MG63 (cell line): Measurements from ENCODE around the gene CAVIN3. TPM values are rescaled to one million over a fixed set of nuclear protein-coding genes. Genes with fewer than 3 reads are reported as not detected.

Source experiments
- DNase-seq: peaks from one replicate; pipeline ENCODE4 v3.0.0-alpha.2; 2020
- H3K27me3 ChIP-seq: fragments of 250-450 bp; sonication (Bioruptor Pico); 2 replicates; pipeline ENCODE4 v1.5.1; 2020; ENCODE audit warnings: mild to moderate bottlenecking, moderate library complexity
- H3K36me3 ChIP-seq: fragments of 250-450 bp; sonication (Bioruptor Pico); 2 replicates; pipeline ENCODE4 v1.5.1; 2020; ENCODE audit warnings: mild to moderate bottlenecking, moderate library complexity
- H3K4me3 ChIP-seq: fragments of 250-450 bp; sonication (Bioruptor Pico); 2 replicates; pipeline ENCODE4 v1.5.1; 2020; ENCODE audit warnings: mild to moderate bottlenecking, moderate library complexity
- H3K9me3 ChIP-seq: fragments of 250-450 bp; sonication (Bioruptor Pico); 2 replicates; pipeline ENCODE4 v1.5.1; 2020; ENCODE audit warnings: mild to moderate bottlenecking, moderate library complexity
- total RNA-seq: library from RNA; depleted of rRNA; stranded (reverse); fragments of >200 nt; shearing (Covaris generic); gene quantifications from 2 replicates; pipeline ENCODE4 v1.2.3, GENCODE V29; 2014; ENCODE audit warnings: low replicate concordance; rRNA removed

CAVIN3 gene
- total RNA-seq: 159 and 168 TPM in 2 replicates

GRCh38 chr11:6320411-6321155 lies at the start of gene CAVIN3:
CAVIN3 (minus strand) TSS chr11:6320501; CDS start chr11:6320476, 25 bp downstream.
- H3K9me3 ChIP-seq: no peaks in the 10 kb centered on the region
- no peaks in the 10 kb centered on the region for H3K27me3 ChIP-seq
- peak; percentile 97 for DNase-seq

GRCh38 chr11:6365659-6366058 lies 45.4 kb upstream of the CAVIN3 start:
- Histone ChIP-seq H3K27me3 (no peaks in the 10 kb centered on the region), H3K4me3 (no peak overlapping the region), H3K36me3 (no peaks in the 10 kb centered on the region), H3K9me3 (no peaks in the 10 kb centered on the region)
- no peak for DNase-seq

More at GRCh38 chr11:6320411-6321155, at the start of gene CAVIN3:
- Histone ChIP-seq H3K4me3 (peak within 1 kb of the TSS; percentile 78), H3K36me3 (peaks cover 4% of the 10 kb centered on the region)

GRCh38 chr11:6362873-6363678 lies 42.8 kb upstream of the CAVIN3 start:
- H3K4me3 ChIP-seq: no peak overlapping the region
- peak; percentile 65 for DNase-seq
- no peaks in the 10 kb centered on the region for H3K9me3 ChIP-seq
- H3K27me3 ChIP-seq: no peaks in the 10 kb centered on the region
- H3K36me3 ChIP-seq: no peaks in the 10 kb centered on the region

- H3K9me3 ChIP-seq: no peaks in the 10 kb centered on the region
- no peaks in the 10 kb centered on the region for H3K27me3 ChIP-seq
- H3K36me3 ChIP-seq: no peaks in the 10 kb centered on the region
- H3K4me3 ChIP-seq: no peak overlapping the region
- DNase-seq: no peak
Observed at GRCh38 chr11:6362185-6362872, 42.0 kb upstream of the CAVIN3 start.

GRCh38 chr11:6360183-6360582 lies 39.9 kb upstream of the CAVIN3 start:
- Histone ChIP-seq H3K36me3 (no peaks in the 10 kb centered on the region; the same call in 1 of the 2 replicates), H3K27me3 (no peaks in the 10 kb centered on the region), H3K4me3 (no peak overlapping the region), H3K9me3 (no peaks in the 10 kb centered on the region)
- no peak for DNase-seq

- no peaks in the 10 kb centered on the region; the same call in 1 of the 2 replicates for H3K36me3 ChIP-seq
- H3K4me3 ChIP-seq: no peak overlapping the region
- peak; percentile 92 for DNase-seq
- no peaks in the 10 kb centered on the region for H3K9me3 ChIP-seq
- H3K27me3 ChIP-seq: no peaks in the 10 kb centered on the region
Observed at GRCh38 chr11:6357222-6357621, 36.9 kb upstream of the CAVIN3 start.

- no peak for DNase-seq
- no peak overlapping the region for H3K4me3 ChIP-seq
- H3K36me3 ChIP-seq: no peaks in the 10 kb centered on the region; the same call in 1 of the 2 replicates
Observed at GRCh38 chr11:6356503-6357055, 36.3 kb upstream of the CAVIN3 start.

GRCh38 chr11:6354651-6355485 lies 34.6 kb upstream of the CAVIN3 start:
- Histone ChIP-seq H3K36me3 (no peaks in the 10 kb centered on the region; the same call in 1 of the 2 replicates), H3K9me3 (no peaks in the 10 kb centered on the region), H3K4me3 (no peak overlapping the region), H3K27me3 (no peaks in the 10 kb centered on the region)
- no peak for DNase-seq

More at GRCh38 chr11:6356503-6357055, 36.3 kb upstream of the CAVIN3 start:
- H3K9me3 ChIP-seq: no peaks in the 10 kb centered on the region
- no peaks in the 10 kb centered on the region for H3K27me3 ChIP-seq

GRCh38 chr11:6353367-6353987 lies 33.2 kb upstream of the CAVIN3 start:
- no peaks in the 10 kb centered on the region; the same call in 1 of the 2 replicates for H3K36me3 ChIP-seq
- peak; percentile 10 for DNase-seq
- no peaks in the 10 kb centered on the region for H3K27me3 ChIP-seq
- no peak overlapping the region for H3K4me3 ChIP-seq
- H3K9me3 ChIP-seq: no peaks in the 10 kb centered on the region

- H3K27me3 ChIP-seq: no peaks in the 10 kb centered on the region
Observed at GRCh38 chr11:6351782-6352382, 31.6 kb upstream of the CAVIN3 start.

GRCh38 chr11:6350486-6350885 lies 30.2 kb upstream of the CAVIN3 start:
- Histone ChIP-seq H3K9me3 (no peaks in the 10 kb centered on the region), H3K4me3 (no peak overlapping the region), H3K36me3 (no peaks in the 10 kb centered on the region), H3K27me3 (no peaks in the 10 kb centered on the region)
- no peak for DNase-seq

More at GRCh38 chr11:6351782-6352382, 31.6 kb upstream of the CAVIN3 start:
- DNase-seq: no peak
- Histone ChIP-seq H3K9me3 (no peaks in the 10 kb centered on the region), H3K36me3 (no peaks in the 10 kb centered on the region; the same call in 1 of the 2 replicates), H3K4me3 (no peak overlapping the region)

- Histone ChIP-seq H3K9me3 (no peaks in the 10 kb centered on the region), H3K4me3 (no peak overlapping the region), H3K36me3 (no peaks in the 10 kb centered on the region), H3K27me3 (no peaks in the 10 kb centered on the region)
- no peak for DNase-seq
Observed at GRCh38 chr11:6350043-6350442, 29.7 kb upstream of the CAVIN3 start.

GRCh38 chr11:6345366-6345765 lies 25.1 kb upstream of the CAVIN3 start:
- Histone ChIP-seq H3K36me3 (no peaks in the 10 kb centered on the region), H3K27me3 (no peaks in the 10 kb centered on the region), H3K4me3 (no peak overlapping the region), H3K9me3 (no peaks in the 10 kb centered on the region)
- DNase-seq: no peak

GRCh38 chr11:6336293-6336692 lies 16.0 kb upstream of the CAVIN3 start:
- H3K9me3 ChIP-seq: no peaks in the 10 kb centered on the region
- H3K36me3 ChIP-seq: no peaks in the 10 kb centered on the region
- H3K27me3 ChIP-seq: no peaks in the 10 kb centered on the region
- no peak for DNase-seq
- no peak overlapping the region for H3K4me3 ChIP-seq

GRCh38 chr11:6334806-6335205 lies 14.5 kb upstream of the CAVIN3 start:
- Histone ChIP-seq H3K9me3 (no peaks in the 10 kb centered on the region), H3K4me3 (no peak overlapping the region), H3K27me3 (no peaks in the 10 kb centered on the region), H3K36me3 (no peaks in the 10 kb centered on the region)
- DNase-seq: no peak
